H1 (cell line): ENCODE measurements around the gene PIK3CG.

ENCODE experiments used
- RFX5 ChIP-seq: IDR thresholded peaks from 2 replicates; pipeline ENCODE4 v1.6.1; 2011; ENCODE audit warnings: low read depth, low read length, improper control_type of control experiment, borderline replicate concordance
- SIN3A ChIP-seq, 2 experiments: IDR thresholded peaks in 1 of 2; conservative IDR thresholded peaks in 1 of 2; 2 replicates each; pipeline ENCODE4 v1.6.1; 2011 to 2012; ENCODE audit warnings: low read length in 2 of 2, improper control_type of control experiment in 1 of 2, low read depth in 1 of 2, mild to moderate bottlenecking in 1 of 2
- TF ChIP-seq, protein P1 (sequence below): IDR thresholded peaks from 2 replicates; pipeline ENCODE4 v1.6.1; 2012; ENCODE audit warnings: inconsistent platforms
- TF ChIP-seq, protein P2 (sequence below), 3 experiments: IDR thresholded peaks; 1 replicate in 2 of 3; 2 replicates in 1 of 3; pipeline versions ENCODE4 v1.5.1 to v1.6.1; 2011; ENCODE audit warnings: low read length in 3 of 3, mild to moderate bottlenecking in 3 of 3, inconsistent platforms in 2 of 3, low read depth in 1 of 3, moderate library complexity in 1 of 3; ENCODE audit not compliant: insufficient read depth in 1 of 3; ENCODE audit errors: control extremely low read depth in 1 of 3

DNA sequence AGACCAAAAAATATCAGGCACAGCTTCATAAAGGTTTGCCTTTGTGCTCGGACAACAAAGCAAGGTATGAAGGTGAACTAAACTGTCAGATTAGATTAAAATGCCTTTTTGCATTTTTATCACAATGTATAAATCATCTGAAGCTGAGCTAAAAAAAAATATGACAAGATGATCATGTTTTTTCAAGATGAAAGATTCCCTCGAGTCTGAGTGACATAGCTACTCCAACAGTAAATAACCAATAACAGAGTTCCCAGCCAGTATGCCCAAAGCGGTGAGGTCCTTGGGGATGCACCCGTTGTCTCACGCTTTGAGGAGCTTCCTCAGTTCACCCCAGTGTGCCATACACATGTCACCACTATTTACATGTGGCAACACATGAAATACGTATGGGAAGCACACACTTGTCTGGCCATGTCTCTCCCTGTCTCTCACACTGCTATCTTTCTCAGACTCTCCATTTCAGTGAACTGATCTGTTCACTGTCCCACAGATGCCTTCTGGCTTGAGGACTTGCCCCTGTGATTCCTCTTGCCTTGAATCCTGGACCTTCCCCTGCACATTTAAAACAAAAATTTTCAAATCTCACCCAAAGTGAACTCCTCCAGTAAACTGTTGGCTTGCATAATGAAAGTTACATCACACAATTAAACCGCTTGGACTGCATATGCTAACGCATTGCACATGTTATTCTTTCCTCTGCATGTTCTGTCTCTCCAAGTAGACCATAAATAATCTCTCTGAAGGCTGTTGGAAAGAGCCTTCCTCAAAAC is 2.6 kb upstream of the PIK3CG start:
- TF ChIP-seq, protein P1, sequence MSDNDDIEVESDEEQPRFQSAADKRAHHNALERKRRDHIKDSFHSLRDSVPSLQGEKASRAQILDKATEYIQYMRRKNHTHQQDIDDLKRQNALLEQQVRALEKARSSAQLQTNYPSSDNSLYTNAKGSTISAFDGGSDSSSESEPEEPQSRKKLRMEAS: no peak
- TF ChIP-seq, protein P2, sequence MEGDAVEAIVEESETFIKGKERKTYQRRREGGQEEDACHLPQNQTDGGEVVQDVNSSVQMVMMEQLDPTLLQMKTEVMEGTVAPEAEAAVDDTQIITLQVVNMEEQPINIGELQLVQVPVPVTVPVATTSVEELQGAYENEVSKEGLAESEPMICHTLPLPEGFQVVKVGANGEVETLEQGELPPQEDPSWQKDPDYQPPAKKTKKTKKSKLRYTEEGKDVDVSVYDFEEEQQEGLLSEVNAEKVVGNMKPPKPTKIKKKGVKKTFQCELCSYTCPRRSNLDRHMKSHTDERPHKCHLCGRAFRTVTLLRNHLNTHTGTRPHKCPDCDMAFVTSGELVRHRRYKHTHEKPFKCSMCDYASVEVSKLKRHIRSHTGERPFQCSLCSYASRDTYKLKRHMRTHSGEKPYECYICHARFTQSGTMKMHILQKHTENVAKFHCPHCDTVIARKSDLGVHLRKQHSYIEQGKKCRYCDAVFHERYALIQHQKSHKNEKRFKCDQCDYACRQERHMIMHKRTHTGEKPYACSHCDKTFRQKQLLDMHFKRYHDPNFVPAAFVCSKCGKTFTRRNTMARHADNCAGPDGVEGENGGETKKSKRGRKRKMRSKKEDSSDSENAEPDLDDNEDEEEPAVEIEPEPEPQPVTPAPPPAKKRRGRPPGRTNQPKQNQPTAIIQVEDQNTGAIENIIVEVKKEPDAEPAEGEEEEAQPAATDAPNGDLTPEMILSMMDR (IDR thresholded peaks at IDR 0.05; ENCODE audit: control extremely low read depth in 1 of 3, insufficient read depth in 1 of 3, low read depth in 1 of 3, low read length in 3 of 3): no peak
- TF ChIP-seq SIN3A (conservative IDR thresholded peaks at IDR 0.05 in 1 of 2, IDR thresholded peaks at IDR 0.05 in 1 of 2; ENCODE audit: low read depth in 1 of 2, low read length in 2 of 2): no peak
- TF ChIP-seq RFX5: no peak
